Urothelium cell line (cell line): Measurements from ENCODE around the gene ANKRD2.

Experiments
- DNase-seq: peaks from one replicate; pipeline ENCODE4 v3.0.0; 2011; ENCODE audit warnings: low spot score, mixed read lengths
- FAIRE-seq: peaks from 2 replicates; lab custom pipeline; 2011; peaks lifted over from hg19 to GRCh38; lab: Jason Lieb, UNC

Gene ANKRD2

DNA sequence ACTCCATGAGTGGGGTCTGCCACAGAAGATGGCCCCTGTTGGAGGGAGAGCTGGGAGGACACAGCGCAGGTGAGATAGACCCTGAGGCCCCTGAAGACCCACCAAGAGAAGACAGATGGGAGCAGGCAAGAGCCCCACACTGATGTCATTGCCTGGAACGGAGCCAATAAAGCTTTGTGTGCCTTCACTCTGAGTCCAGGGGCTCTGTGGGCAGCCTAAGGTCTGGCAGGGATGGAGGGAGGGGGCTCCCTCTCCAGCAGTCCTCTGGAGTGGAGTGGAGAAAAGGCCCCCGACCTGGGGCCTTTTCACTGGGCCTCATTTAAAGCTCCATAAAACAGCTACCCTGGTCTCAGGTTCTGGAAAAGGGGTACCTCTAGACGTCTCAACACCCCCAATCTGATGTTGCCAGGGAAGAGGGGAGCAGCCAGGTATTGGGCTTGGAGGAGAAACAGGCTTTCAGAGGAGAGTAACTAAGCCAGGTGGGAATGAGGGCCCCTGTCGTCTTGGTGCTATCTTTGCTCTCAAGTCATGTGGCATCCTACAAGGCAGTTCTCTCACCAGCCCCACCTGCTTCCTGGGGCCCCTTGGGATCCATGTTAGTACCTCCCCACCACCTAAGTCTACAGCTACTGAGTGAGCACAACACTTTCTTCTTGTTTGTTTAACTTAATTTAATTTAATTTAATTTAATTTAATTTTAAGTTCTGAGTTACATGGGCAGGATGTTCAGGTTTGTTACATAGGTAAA is 18.3 kb downstream of the ANKRD2 start:
- FAIRE-seq (no peak), DNase-seq (no peak)

DNA sequence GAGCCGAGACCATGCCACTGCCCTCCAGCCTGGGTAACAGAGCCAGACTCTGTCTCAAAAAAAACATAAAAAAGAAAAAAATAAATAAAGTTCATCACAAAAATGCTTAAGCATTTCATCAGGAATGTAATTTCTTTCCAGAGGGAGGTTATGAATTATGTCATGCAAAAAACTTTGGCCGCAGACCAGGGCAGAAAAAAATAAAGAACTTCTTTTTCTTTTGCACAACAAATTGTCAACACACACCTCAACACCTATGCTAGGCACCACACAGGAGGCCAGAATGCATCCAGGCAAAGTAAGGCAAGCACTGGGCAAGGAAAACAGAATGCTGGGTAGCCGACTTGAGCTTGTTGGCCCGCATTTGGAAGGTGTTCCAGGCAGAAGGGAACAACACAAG is 20.8 kb downstream of the ANKRD2 start:
- no peak for DNase-seq
- FAIRE-seq = no peak

DNA sequence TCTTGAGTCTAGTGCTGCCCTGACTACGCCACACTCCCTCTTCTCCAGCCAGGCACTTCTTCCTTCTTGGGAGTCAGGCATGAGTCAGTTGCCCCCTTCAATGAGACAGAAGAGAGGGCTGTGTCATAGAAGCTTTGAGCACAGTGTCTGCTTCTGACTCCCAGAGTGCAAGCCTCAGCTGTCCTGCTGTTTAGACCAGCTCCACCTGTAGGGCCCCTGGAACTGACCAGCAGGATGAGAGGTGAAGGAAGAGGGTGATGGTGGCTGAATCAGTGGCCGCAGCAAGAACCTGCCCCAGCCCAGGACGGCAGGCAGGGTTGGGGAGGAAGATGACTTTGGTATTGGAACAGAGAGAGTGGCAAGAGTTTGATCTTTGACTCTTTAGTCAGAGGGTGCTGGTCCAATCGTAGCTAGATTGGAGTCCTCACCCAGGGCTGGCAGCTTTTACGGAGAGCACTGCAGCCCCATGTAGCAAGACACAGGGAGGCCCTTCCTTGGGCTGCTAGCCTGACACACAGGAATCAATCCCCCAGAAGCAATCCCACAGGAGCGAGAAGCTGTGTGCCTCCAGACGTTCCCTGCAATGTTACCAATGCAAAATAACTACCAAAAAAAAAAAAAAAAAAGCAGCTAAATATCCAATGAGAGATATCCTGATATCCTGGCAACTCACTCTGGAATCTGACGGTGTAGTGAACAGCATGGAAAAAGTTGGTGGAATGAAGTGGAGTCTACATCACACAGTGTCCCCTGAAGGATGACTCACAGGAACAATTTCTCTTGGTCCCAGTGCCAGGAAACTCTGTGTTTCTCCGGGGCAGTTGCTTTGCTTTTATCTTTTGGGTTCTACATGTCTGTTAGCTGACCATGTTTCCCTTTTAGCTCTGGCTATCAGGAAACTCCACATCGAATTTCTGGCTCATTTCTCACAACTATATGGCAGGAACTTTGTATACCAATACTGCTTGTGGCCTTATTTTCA is 23.8 kb downstream of the ANKRD2 start:
- DNase-seq = peak; percentile 71

GRCh38 chr10:97597778-97598177 is 25.2 kb downstream of the ANKRD2 start:
- no peak for FAIRE-seq
- DNase-seq = no peak

More for the DNA sequence above, 23.8 kb downstream of the ANKRD2 start:
- no peak for FAIRE-seq

GRCh38 chr10:97598407-97599271 is 26.1 kb downstream of the ANKRD2 start:
- no peak for FAIRE-seq
- DNase-seq = no peak

DNA sequence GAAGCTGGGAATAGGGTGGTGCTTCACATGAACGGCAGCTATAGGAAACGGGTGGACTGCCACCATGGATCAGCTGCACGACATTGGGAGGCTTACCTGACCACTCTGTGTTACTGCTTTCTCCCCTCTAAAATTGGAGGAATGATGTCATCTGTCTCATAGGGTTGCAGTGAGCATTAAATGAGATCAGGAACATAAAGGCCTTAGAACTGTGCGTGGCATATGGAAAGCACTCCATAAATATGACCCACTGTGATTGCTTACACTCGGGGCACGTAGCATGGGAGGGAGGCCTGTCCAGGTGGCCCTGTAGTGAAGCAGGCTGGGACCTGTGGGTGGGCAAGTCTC is 26.7 kb downstream of the ANKRD2 start:
- FAIRE-seq (no peak), DNase-seq (no peak)

GRCh38 chr10:97600616-97601015 is 28.0 kb downstream of the ANKRD2 start:
- FAIRE-seq = no peak
- no peak for DNase-seq

- DNase-seq = no peak
- FAIRE-seq = no peak
These were observed 29.0 kb downstream of the ANKRD2 start for GRCh38 chr10:97601268-97602215.

DNA sequence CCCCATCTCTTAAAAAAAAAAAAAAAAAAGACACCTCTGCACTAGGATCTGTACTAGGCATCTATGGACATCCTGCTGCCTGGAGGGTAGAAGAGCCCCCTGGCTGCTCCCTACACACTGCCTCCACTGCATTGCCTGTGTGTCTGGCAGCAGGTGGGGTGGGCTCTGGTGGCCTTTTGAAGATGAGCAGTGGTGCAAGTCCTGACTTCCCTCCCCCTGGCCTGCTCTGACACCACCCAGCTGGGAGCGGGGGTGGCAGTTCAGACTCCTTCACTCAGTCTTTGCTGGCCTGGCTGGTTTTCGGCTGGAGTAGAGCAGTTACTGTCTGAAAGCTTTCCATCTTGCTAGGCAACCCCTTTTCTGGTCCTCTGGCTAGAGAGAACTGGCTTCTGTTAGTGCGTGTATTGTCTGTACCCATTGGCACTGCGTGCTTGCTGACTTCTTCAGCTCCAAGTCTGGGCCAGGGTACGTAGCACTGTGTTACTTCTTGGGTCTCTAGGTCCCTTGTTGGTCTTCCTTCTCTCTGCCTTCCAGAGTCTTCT is 34.6 kb downstream of the ANKRD2 start:
- FAIRE-seq = no peak
- DNase-seq = no peak

- DNase-seq = no peak
- no peak for FAIRE-seq
These were observed 36.5 kb downstream of the ANKRD2 start for GRCh38 chr10:97608991-97609561.

DNA sequence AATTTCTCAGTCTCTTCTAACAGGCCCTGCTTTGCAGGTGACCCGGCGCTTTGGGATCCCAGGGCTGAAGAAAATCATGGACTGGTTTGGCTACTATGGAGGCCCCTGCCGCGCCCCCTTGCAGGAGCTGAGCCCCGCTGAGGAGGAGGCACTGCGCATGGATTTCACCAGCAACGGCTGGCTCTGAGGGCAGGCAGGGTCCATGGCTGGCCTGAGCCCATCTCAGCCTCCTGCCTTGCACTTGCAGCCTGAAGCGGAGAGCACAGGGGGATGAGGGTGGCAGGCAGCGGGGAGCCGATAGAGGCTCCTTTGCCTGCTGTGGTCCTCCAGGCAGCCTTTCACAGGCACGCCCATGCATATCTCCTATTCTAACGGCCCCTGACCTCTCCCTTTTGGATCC is 38.9 kb downstream of the ANKRD2 start:
- FAIRE-seq = no peak

GRCh38 chr10:97612386-97612785 is 39.8 kb downstream of the ANKRD2 start:
- no peak for FAIRE-seq
- DNase-seq = peak; percentile 25

More for the DNA sequence above, 38.9 kb downstream of the ANKRD2 start:
- no peak for DNase-seq

DNA sequence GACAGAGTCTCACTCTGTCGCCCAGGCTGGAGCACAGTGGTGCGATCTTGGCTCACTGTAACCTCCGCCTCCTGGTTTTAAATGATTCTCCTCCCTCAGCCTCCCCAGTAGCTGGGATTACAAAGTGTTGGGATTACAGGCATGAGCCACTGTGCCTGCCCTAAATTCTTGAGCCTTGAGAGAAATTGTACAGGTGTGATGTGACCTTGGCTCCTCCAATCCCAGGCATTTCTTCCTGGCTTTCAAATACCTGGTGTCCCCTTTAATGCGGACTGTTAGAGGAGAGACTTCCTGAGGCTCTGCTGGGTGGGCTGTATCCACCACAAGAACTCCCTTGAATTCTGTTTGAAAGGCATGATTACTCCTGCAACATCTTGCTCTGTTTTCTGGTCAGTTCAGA is 45.7 kb downstream of the ANKRD2 start:
- DNase-seq = no peak
- no peak for FAIRE-seq

- FAIRE-seq = no peak
- no peak for DNase-seq
These were observed 46.2 kb downstream of the ANKRD2 start for GRCh38 chr10:97618733-97619132.

GRCh38 chr10:97623277-97623676 is 50.7 kb downstream of the ANKRD2 start:
- no peak for DNase-seq
- FAIRE-seq = no peak

DNA sequence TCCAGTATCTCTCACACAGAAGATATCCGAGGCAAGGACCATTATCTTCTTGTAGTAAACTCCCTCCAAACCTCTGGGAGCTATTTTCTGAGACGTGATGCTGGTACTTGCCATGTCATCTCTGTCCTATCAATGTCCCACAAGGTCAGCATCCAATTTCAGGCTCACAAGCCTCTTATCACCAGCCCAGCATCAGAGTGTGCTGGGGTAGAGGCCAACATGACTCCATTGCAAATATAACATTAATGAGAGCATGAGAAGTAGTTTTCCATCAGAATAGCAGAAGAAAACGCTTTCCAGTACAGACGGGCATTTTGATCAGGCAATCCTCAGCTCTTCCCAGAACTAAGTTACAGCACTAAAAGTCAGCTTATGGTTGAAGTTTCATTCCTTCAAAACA is 55.2 kb downstream of the ANKRD2 start:
- no peak for FAIRE-seq
- no peak for DNase-seq

DNA sequence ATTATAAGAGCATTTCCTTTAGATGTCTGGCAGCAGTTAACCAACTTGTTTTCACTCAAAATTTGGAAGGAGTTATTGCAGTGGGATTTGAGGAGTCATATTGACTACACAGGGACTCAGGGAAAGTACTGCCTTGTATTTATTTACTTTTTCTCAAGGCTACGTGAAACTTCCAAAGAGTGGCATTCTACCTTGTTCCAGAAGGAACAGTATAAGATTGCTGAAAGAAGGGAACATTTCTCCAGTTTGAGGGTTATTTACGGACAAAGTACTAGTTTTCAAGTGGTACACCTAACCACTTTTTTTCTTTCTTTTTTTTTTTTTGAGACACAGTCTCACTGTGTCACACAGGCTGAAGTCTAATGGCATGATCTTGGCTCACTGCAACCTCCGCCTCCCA is 55.6 kb downstream of the ANKRD2 start:
- DNase-seq (no peak), FAIRE-seq (no peak)

DNA sequence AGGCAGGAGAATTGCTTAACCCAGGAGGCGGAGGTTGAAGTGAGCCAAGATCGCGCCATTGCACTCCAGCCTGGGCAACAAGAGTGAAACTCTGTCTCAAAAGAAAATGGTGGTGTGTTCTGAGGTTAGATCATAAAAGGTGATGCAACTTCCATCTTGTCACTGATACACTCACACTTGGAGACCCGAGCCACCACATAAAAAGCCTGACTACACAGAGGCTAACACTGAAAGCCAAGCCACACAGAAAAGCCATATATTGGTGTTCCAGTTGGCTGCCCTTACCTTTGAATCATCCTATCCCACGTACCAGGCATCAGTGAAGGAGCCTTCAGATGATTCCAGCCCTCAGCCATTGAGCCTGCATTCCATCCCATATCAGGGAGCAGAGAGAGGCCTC is 56.7 kb downstream of the ANKRD2 start:
- no peak for DNase-seq
- no peak for FAIRE-seq

GRCh38 chr10:97631098-97631497 is 58.5 kb downstream of the ANKRD2 start:
- FAIRE-seq (no peak), DNase-seq (no peak)
